GM21723 (cell line): ENCODE results near the gene DNAH17.
"Not testable (repeated sequence)": the region's sequence is repeated elsewhere in the genome, so short reads cannot be mapped to it uniquely, and the experiment has no call there.

ENCODE experiments used
- ATAC-seq: cut with Tn5 transposase; IDR thresholded peaks from one replicate; pipeline ENCODE4 v1.9.1; 2021; ENCODE audit warnings: mild to moderate bottlenecking, moderate library complexity; ENCODE audit not compliant: unreplicated experiment

The DNAH17 gene

DNA sequence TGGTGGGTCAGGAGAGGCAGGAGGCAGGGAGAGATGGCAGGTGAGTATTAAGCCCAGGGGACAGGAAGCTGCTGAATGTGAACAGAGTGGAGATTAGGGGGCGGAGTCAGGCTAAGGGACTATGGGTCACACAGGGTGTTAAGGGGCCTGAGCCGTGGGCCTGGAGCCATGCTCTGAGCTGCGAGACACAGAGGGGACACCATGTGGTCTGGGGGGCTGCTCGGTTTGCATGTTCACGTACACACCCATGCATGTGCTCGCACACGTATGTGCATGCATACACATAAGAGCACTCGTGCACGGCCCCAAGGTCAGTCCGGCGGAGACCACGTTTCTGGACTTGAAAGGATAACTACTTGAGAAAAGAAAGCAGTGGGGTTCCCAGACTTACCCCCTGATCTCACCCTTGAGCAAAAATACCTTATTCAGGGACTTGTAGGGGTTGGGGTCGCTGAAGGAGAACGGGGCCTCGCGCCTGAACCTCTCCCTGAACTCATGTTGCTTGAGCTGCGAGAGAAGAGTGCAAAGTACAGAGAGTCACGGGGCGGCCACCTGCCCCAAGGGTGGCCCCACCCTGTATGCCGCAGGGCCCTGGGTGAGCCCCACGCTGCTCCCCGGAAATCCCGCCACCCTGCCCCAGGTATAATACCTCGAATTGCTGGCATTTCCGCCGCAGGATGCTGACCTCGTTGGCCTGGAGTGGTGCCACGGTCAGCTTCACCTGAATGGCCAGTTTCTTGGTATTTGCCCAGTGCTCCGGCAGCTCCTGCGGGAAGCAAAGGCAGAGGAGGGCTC is 50.8 kb downstream of the DNAH17 start:
- ATAC-seq: no peak

DNA sequence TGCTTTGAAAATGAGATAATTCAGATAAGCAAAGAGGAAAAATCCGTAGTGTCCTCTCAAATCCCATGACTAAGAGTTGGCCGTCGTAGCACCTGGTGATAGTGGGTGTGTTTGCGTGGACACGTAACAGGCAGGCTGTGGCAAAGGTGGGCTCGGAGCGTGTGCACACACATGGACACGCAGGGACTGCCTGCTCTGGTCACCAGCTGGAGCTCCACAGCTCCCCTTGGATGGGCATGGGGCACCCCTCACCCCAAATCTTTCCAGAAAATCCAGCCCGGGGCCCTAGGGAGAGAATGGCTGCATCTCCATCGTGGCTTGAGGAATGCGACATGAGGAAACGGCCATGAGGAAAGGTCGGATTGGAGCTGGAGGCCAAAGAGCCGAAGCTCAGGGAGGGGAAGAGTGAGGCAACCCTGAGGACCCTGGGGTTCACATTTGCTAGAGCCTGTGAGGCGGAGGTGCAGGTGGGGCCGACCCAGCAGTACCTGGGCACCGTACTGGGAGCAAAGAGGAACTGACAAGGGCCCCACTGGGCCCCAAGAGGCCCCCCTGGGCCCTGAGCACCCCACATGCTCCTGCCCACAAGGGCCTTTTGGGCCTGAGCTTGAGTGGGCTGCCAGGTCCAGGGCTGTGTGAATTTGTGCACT is 51.6 kb downstream of the DNAH17 start:
- no peak for ATAC-seq

DNA sequence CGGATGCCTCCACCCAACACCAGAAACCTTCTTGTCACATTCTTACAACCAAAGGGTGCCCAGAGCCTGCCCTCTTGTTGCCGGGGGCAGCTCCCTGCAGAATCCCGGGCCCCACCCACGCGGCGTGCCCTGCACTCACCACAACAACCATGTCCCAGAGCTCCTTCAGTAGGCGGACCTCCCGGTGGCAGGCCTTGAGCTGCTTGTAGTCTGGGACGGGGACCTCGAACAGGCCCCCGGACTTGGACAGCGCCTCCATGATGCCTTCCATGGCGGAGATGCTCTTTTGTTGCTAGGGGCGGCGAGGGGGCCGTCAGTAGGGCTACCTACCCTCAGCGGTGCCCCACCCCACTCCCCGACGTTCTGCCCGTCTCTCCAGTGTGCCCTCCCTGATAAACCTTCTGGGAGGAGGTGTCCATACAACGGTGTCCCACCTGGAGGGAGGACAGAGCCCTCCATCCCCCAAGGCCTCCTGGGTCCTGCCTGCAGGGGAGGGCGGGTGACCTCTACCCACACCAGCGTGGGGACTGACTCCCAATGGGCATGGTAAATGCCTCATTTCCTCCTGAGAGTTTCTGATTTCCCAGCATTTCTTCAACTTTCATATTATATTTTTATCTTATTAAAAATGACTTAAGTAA is 52.2 kb downstream of the DNAH17 start:
- no peak for ATAC-seq

DNA sequence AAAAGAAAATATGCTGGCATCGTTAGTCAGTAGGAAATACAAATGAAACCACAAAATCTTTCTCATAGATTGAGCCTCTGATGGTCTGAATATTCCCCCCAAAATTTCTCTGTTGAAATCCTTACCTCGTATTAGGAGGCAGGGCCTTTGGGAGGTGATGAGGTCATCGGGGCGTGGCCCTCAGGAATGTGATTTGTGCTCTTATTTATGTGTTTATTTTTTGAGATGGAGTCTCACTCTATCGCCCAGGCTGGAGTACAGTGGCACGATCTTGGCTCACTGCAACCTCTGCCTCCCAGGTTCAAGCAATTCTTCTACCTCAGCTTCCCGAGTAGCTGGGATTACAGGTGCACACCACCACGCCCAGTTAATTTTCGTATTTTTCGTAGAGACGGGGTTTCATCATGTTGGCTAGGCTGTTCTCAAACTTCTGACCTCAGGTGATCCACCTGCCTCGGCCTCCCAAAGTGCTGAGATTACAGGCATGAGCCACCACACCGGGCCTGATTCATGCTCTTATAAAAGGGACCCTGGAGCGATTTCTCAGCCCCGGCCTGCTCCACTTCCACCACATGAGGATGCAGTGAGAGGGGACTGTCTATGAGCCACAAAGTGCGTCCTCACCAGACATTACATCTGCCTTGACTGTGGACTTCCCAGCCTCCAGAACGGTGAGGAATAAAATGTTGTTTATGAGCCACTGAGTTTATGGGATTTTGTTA is 53.1 kb downstream of the DNAH17 start:
- ATAC-seq: no peak

DNA sequence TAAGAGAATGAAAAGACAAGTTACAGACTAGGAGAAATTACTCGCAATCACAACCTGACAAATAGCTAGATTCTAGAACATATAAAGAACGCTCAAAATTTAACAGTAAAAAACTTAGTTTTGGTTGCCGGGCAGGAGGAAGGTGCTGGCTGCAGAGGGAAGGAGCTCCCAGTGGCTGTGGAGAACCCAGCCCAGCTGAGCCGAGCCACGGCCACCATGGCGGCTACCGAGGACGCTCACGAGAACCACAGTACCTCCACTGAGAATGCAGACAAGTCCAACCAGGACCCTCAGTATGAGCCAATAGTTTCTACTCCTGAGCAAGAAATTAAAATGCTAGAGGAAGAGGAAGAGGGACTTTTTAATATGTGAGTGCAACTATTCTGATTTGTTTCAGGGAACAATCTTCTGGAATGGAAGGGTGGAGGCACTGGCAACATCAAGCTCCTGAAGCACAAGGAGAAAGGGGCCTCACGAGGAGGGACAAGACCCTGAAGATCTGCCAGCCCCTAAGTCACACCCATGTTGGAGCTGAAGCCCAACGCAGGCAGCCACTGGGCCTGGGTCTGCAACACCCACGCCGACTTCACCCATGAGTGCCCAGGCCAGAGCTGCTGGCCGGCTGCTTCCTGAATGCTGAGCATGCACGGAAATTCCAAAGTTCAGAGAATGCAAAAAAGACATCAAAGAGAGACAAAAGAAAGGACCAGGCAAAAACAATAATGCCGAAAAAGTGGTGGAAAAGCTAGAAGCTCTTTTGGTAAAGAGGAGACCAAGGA is 55.0 kb downstream of the DNAH17 start:
- no peak for ATAC-seq

DNA sequence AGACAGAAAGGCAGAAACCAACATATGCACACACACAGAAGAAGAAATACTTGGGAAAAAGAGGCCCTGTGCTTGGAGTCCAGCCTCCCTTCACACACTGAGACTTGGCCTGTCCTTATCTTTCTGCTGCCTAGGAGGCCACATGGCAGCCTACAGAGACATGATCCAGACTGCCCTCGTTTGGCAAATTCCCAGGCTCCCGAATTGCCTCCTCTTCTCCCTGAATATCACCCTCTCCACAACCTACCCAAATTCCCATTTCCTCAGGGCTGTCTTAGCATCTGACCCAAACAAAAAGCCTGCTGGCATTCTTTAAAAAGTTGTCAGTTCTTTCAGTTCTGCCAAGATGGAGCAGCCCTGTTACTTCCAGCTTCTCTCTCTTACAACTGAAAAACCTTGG is 59.8 kb downstream of the DNAH17 start:
- no peak for ATAC-seq

DNA sequence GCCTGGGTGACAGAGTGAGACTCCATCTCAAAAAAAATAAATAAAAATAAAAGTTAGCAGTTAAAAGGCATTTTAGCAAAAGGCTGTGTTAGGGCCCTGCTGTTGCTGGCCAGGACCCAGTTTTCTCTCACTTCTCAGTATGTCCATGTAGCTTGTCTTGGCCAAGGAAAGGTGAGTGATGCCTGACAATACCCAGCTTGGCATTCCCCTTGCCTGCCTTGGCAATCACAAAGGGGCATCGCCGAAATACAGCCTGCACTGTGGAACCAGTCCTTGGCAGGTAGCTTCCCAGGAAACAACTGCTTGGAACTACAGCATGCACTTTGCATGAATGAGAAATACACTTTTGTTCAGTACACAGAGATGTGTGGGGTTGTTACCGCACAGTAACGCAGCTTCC is 61.7 kb downstream of the DNAH17 start:
- ATAC-seq: no peak

DNA sequence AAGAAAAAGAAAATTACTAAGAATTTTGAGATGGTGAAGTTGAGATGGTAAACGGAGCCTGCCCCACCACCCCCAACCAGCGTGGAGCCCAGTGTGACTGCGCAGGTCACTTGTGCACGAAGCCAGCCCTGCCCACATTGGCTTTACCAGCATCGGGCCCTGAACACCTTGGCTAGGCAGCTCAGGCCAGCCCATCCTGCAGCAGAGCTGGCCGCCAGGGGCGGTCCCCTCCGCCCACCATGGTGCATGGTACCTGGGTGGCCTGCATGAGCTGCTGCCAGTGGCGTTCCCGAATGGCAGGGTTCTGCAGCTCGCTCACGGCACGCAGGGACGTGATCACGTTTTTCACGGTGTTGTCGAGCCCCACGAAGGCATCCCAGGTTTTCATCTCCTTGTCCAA is 62.7 kb downstream of the DNAH17 start:
- no peak for ATAC-seq

DNA sequence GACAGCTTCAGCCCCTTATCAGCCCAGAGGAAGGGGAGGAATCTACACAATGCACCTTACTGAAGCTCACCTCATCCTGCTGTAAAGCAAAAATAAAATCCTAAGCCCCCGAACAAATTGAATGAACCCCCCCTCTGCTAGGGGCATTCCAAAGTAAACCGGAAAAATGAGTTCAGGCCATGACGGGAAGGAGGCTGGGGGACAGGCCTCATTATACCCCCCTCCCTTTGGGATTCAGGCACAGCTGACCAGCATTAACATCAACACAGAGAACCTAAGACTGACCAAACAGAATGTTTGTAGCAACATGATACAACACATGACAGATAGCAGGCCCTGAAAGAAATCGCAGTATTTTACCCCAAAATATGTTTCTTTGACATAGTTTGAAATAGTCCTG is 64.2 kb downstream of the DNAH17 start:
- no peak for ATAC-seq

DNA sequence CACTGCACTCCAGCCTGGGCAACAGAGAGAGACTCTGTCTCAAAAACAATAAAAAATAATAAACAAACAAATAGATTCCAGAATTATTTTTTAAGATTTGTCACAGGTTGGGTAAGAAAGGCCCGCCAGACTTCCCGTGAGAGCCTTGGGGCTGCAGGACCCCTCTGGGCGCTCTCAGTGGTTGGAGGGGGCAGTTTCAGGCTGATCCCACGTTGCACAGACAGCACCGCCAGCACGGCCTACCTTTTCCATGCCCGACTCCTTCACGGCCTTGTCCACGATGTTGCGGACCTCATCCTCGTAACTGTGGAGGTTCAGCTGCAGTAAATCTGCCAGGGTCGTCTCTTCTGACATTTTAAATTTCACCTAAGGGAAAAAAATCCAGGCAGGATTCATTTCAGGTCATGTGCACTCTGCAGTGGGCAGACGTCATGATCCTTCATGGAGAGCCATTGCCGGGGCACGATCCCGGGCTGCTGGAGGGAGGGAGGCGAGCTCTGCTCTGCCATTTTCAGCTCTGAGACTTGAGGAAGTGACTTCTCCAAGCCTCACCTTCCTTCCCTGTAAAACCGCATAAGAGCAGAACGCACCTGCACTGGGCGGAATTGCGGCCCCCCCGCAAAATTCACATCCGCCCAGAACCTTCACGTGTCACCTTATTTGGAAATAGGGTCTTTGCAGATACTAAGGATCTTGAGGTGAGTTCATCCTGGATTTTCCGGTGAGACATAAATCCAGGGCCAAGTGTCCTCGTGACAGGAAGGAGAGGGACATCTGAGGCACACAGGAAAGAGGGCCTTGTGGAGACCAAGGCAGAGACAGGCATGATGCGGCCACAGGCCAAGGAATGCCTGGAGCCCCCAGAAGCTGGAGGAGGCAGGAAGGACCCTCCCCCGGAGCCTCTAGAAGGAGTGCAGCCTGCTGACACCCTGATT is 66.8 kb downstream of the DNAH17 start:
- ATAC-seq: no peak

DNA sequence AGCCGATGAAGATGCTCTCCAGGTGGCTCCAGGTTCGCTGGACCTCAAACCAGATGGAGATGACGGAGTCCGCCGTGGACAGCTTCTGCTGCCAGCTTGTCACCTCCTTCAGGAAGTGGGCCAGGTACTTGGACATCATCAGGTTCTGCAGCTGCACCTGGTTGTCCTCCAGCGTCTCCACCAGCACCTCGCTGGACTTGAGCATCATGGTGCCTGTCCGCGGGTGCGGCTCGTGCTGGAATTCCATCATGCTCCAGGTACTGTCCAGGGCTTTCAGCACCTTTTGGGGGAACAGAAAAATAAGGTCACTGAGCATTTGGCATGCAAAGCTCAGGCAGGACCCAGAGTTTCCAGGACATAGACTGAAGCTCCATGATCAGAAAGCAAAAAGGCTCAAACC is 69.7 kb downstream of the DNAH17 start:
- no peak for ATAC-seq

DNA sequence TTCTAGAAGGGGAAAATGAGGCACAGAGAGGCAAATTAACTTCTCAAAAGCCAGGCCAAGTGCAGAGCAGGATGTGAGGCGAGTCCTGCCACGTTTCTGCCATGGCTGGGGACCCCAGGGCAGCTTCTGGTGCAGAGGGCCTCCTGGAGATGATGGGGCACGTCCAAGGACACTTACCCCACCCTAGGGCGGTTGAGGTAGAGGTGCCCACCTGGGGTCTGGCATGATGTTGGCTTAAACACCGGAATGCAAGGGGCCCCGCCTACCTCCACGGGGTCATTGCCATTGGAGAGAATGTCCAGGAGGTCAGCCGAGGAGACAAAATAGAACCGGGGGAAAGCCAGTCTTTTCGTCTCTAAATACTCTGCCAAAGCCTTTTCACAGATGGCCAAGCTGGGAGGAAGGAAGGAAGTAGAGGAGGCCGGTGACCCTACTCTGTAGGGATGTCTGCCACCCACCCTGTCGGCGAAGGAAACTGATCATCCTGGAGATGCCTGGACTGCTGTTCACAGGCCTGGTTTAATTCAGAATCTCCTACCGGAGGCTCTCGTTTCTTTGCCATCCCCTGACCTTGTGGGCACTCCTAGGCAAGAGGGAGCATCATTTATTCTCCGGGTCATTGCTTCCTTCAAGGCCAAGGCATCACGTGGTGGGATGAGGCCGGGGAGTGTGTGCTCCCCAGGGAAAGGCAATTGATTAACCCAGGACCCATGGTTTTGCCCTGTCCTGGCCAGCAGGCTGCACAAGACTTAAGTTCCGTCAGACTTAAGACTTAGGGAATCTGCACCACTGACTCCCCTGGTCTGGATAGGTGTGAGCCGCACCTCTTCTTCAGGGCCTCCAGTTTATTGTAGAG is 70.5 kb downstream of the DNAH17 start:
- ATAC-seq: no peak

DNA sequence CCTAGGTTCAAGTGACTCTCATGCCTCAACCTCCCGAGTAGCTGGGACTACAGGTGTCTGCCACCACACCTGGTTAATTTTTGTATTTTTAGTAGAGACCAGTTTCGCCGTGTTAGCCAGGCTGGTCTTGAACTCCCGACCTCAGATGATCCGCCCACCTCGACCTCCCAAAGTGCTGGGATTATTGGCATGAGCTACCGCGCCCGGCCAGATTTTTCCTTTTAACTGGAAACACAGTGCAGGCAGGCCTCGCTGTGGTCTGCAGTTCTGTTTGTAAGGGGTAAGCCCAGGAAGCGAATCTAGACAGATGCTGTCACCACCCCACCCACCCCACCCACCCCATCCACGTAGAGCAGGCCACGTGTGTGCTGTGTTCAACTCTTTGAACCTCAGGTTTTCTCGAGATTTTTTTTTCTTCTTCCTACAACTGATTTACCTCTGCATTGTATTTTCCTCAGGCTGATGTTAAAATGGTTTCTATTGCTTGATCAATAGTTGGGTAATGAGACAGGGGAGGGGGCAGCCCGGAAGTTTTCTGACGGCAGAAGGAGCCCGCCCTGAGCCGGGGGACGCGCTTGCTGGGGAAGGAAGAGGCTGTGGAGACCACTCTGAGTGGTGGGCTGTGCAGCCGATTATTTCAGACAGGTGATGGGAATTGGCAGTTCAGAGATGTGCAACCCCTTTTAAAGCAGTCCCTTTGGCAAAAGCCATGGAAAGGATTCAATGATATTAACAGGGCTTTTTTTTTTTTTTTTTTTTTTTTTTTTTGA is 72.9 kb downstream of the DNAH17 start:
- no peak for ATAC-seq

DNA sequence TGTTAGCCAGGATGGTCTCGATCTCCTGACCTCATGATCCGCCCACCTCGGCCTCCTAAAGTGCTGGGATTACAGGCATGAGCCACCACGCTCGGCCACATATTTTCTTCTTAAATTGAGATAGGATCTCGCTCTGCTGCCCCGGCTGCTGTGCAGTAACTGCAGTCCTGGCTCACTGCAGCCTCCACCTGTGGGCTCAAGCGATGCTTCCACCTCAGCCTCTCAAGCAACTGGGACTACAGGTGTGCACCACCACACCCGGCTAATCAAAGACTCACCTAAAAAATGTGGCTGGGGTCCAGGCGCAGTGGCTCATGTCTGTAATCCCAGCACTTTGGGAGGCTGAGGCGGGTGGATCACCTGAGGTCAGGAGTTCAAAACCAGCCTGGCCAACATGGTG is 73.8 kb downstream of the DNAH17 start:
- not testable (repeated sequence) for ATAC-seq

DNA sequence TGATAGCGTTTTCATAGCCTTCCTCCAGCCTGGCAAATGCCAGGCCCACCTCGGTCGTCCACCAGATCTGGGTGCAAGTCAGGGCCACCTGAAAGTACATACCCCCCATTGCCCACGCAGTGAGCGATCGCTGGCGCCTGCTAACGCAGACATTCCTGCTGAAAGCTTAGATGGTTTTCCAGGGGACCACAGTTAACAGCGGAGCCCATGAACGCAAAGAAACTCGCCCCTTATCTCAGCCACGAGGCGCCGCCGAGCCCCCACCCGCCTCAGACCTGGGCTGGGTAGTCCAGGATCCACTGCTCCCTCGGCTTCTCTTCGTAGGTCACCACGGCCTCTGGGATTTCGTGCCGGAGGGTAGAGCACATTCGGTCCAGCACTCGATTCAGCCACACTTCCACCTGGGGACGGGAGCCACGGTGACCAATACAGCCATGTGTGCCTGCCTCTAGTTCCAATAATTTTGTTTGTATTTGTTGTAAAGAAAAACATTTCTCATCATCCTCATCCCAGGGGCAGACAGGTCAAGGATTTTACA is 74.5 kb downstream of the DNAH17 start:
- no peak for ATAC-seq

DNA sequence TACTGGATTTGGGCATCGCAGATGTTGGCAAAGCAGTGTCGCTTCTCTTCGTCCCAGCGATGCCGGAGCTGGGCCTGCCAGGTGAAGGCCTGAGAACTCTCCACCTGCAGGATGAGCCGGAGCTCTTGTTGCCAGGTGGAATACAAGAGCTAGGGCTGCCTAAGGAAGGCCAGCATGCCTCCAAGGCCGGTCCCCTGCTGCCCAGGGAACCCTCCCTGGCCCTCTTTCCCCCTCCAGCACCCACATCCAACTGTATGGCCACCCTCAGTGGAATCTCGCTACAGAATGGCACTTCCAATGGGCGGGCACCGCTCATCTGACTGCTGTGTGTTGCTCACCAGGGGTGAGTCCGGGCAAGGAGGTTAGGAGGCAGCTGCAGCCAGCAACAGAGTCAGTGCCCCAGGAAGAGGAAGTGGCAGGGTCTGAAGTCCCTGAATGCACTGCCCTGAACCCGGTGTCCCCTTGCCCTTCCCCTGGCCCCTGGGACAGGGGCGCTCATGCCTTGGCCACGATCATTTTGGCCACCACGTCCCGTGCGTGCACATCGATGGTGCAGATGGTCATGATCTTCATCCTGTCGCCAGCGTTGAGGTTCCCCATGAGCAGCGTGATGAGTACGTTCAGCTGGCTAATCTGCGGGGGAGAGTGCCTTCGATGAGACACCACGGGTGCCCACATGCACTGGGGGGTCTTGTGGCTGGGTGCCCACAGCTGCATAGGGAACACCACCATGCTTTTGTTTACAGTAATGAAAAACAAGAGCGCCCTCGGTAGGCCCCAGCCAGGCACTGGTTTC is 75.8 kb downstream of the DNAH17 start:
- no peak for ATAC-seq

DNA sequence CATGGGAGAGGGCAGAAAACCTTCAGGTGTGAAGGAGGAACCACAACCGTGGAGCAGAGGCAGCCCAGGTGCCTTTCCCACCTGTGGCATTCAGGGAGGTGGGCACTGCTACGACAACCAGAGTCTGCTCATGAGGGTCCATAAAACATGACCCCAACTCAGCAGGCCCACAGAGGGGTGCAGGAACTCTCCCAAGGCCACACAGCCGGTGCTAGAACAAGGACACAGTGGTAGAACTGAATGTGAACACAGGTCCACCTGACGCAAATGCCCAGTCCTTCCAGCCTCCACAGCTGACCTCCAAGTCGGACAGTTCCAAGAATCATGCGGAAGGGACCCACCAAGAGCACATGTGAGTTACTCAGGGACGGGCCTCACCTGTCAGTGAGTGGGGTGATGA is 76.4 kb downstream of the DNAH17 start:
- ATAC-seq: no peak
